Neuronal stem cell (in vitro differentiated cells): ENCODE data around the gene FBP2.

ENCODE experiments used
- DNase-seq: peaks from one replicate; pipeline ENCODE4 v3.0.0-alpha.2; 2013; ENCODE audit warnings: low spot score
- H2AFZ ChIP-seq: one replicate; pipeline ENCODE4 v1.6.1; 2013; ENCODE audit warnings: mild to moderate bottlenecking, low read length, inconsistent platforms
- H2AK5ac ChIP-seq: 2 replicates; pipeline ENCODE4 v1.6.1; 2013; ENCODE audit warnings: low read depth, mild to moderate bottlenecking, inconsistent platforms, low read length, moderate library complexity, mixed read lengths
- H2BK120ac ChIP-seq: 2 replicates; pipeline ENCODE4 v1.6.1; 2013; ENCODE audit warnings: low read depth, mild to moderate bottlenecking, inconsistent platforms, low read length, moderate library complexity, mixed read lengths
- H2BK12ac ChIP-seq: one replicate; pipeline ENCODE4 v1.6.1; 2013; ENCODE audit warnings: low read length, inconsistent platforms
- H2BK15ac ChIP-seq: 2 replicates; pipeline ENCODE4 v1.6.1; 2013; ENCODE audit warnings: mild to moderate bottlenecking, low read length, inconsistent platforms, mixed read lengths
- H2BK5ac ChIP-seq: one replicate; pipeline ENCODE4 v1.6.1; 2013; ENCODE audit warnings: inconsistent platforms, mild to moderate bottlenecking, low read length, moderate library complexity
- H3K14ac ChIP-seq: one replicate; pipeline ENCODE4 v1.6.1; 2013; ENCODE audit warnings: low read length, inconsistent platforms
- H3K18ac ChIP-seq: 2 replicates; pipeline ENCODE4 v1.6.1; 2013; ENCODE audit warnings: low read length, inconsistent platforms
- H3K23ac ChIP-seq: 2 replicates; pipeline ENCODE4 v1.6.1; 2013; ENCODE audit warnings: low read depth, mild to moderate bottlenecking, mixed read lengths, low read length, inconsistent platforms; ENCODE audit not compliant: poor library complexity
- H3K27ac ChIP-seq: replicated peaks from 3 replicates; pipeline ENCODE4 v1.5.1; 2013; ENCODE audit warnings: low read length, inconsistent platforms
- H3K27me3 ChIP-seq, 3 experiments: 2 replicates each; pipeline ENCODE4 v1.6.1; 2013; ENCODE audit warnings: low read length in 3 of 3, mild to moderate bottlenecking in 2 of 3, inconsistent platforms in 1 of 3, low read depth in 1 of 3, mixed read lengths in 1 of 3, moderate library complexity in 1 of 3; ENCODE audit not compliant: control insufficient read depth in 3 of 3, insufficient read depth in 3 of 3
- H3K36me3 ChIP-seq, 2 donors: replicated peaks in 1 of 2; 2 replicates each; pipeline ENCODE4 v1.6.1; 2013; ENCODE audit warnings: low read length in 2 of 2; ENCODE audit not compliant: control insufficient read depth in 2 of 2, insufficient read depth in 2 of 2
- H3K4ac ChIP-seq: 2 replicates; pipeline ENCODE4 v1.6.1; 2013; ENCODE audit warnings: inconsistent platforms, mild to moderate bottlenecking, low read length, moderate library complexity
- H3K4me1 ChIP-seq, 2 donors: 1 replicate in 1 of 2; 2 replicates in 1 of 2; pipeline ENCODE4 v1.6.1; 2013; ENCODE audit warnings: low read length in 2 of 2, low read depth in 1 of 2; ENCODE audit not compliant: control insufficient read depth in 2 of 2, insufficient read depth in 1 of 2
- H3K4me2 ChIP-seq: one replicate; pipeline ENCODE4 v1.6.1; 2013; ENCODE audit warnings: mild to moderate bottlenecking, low read length, inconsistent platforms; ENCODE audit not compliant: insufficient read depth, poor library complexity, severe bottlenecking
- H3K4me3 ChIP-seq, 2 donors: 2 replicates each; pipeline ENCODE4 v1.5.1; 2013; ENCODE audit warnings: low read length in 2 of 2, mild to moderate bottlenecking in 2 of 2, inconsistent platforms in 1 of 2, moderate library complexity in 1 of 2
- H3K79me1 ChIP-seq: one replicate; pipeline ENCODE4 v1.6.1; 2013; ENCODE audit warnings: low read depth, mild to moderate bottlenecking, inconsistent platforms, low read length, moderate library complexity
- H3K9ac ChIP-seq: one replicate; pipeline ENCODE4 v1.6.1; 2013; ENCODE audit warnings: mild to moderate bottlenecking, low read depth, low read length, inconsistent platforms; ENCODE audit not compliant: poor library complexity
- H3K9me3 ChIP-seq, 2 donors: replicated peaks in 1 of 2; 2 replicates each; pipeline versions ENCODE3 to v1.6.1; 2013; ENCODE audit warnings: low read length in 2 of 2, mild to moderate bottlenecking in 2 of 2, inconsistent platforms in 1 of 2, low read depth in 1 of 2, mixed read lengths in 1 of 2, moderate library complexity in 1 of 2; ENCODE audit not compliant: control insufficient read depth in 2 of 2, insufficient read depth in 1 of 2
- H4K8ac ChIP-seq: one replicate; pipeline ENCODE4 v1.6.1; 2013; ENCODE audit warnings: low read depth, mild to moderate bottlenecking, inconsistent platforms, low read length, moderate library complexity
- H4K91ac ChIP-seq: one replicate; pipeline ENCODE4 v1.6.1; 2013; ENCODE audit warnings: low read length, low read depth, mild to moderate bottlenecking, inconsistent platforms; ENCODE audit not compliant: poor library complexity
- WGBS, 2 donors: extraction: QIAGEN DNeasy Blood & Tissue Kit; methylation state at CpG; one replicate each; pipeline ENCODE4 v1.1.7; 2013; ENCODE audit warnings: missing lambda C conversion rate in 2 of 2, mixed read lengths in 1 of 2; ENCODE audit not compliant: insufficient read length in 2 of 2, insufficient replicate concordance in 1 of 2; ENCODE audit errors: extremely low coverage in 2 of 2; 5-methylcytosine and 5-hydroxymethylcytosine counted together

The FBP2 gene

DNA sequence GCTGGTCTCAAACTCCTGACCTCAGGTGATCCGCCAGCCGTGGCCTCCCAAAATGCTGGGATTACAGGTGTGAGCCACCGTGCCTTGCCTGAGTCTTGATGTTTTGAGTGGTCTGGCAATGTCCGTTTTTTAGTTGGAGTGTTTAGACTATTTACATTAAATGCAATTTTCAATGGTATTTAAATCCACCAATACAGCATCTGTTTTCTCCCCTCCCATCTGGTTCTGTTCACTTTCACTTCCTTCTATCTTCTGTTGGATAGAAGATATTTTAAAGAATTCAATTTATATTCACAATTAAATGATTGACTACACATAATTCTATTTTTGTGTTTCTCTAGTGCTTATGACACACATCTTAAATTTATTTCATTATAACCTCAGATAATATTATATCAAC, 64.7 kb downstream of the FBP2 start:
- no peaks in the 10 kb centered on the region for H3K4me1 ChIP-seq
- H2BK120ac ChIP-seq = no peak overlapping the region
- H2BK5ac ChIP-seq = no peak overlapping the region
- H3K27ac ChIP-seq = no peak overlapping the region
- H3K27me3 ChIP-seq = no peaks in the 10 kb centered on the region
- no peaks in the 10 kb centered on the region for H3K36me3 ChIP-seq
- no peak for DNase-seq
- H3K18ac ChIP-seq = no peak overlapping the region
- H2AFZ ChIP-seq = no peak overlapping the region
- no peak overlapping the region for H2BK12ac ChIP-seq
- no peak overlapping the region for H3K4me3 ChIP-seq
- no peaks in the 10 kb centered on the region for H3K9me3 ChIP-seq
- H4K91ac ChIP-seq = no peak overlapping the region
- H3K23ac ChIP-seq = no peak overlapping the region
- no peak overlapping the region for H3K9ac ChIP-seq
- H3K4me2 ChIP-seq = no peak overlapping the region
- no CpG with 5 or more reads among the region's 4 CpGs for WGBS, 2 donors
- no peak overlapping the region for H3K14ac ChIP-seq
- H3K4ac ChIP-seq = no peak overlapping the region
- H3K79me1 ChIP-seq = no peaks in the 10 kb centered on the region
- H2BK15ac ChIP-seq = no peak overlapping the region
- no peak overlapping the region for H4K8ac ChIP-seq
- H2AK5ac ChIP-seq = no peak overlapping the region

DNA sequence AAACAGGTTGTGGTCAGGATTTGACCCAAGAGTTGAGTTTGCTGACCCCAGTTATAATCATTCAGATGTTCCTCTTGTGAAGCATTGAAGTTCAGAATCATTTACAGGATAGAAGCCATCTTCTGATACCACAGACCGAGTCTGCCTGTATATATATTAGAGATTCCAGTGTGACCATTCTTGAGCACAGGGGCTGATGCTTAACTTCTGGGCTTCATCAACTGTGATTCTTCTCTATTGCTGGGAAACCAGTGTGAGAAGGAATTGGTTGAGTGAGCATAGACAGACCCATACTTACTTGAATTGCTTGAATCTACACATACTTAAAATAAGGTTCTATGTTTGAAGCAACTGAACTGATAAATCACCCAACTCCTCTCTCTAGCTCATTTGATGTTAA, 66.7 kb downstream of the FBP2 start:
- no peaks in the 10 kb centered on the region for H3K79me1 ChIP-seq
- no CpG with 5 or more reads among the region's 1 CpG for WGBS, 2 donors

DNA sequence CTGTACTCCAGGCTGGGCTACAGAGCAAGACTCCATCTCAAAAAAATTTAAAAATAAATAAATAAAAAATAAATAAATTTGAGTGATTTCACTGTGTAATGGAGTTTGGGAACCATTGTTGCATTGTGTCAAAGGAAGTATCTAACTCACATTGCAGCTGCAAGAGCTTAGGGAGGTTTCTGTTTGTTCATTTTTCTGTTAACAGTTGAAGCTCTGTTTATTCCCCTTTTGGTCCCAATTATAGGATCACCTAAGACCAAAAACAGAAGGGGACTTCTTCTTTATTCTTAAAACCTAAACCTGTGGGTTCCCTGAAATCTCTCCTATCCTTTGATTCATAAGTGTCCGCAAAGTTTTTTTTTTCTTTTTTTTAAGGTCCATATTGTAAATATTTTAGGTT, 67.4 kb downstream of the FBP2 start:
- no peaks in the 10 kb centered on the region for H3K4me1 ChIP-seq
- no peak overlapping the region for H4K91ac ChIP-seq
- no peak overlapping the region for H2AFZ ChIP-seq
- no peaks in the 10 kb centered on the region for H3K36me3 ChIP-seq
- no peaks in the 10 kb centered on the region for H3K79me1 ChIP-seq
- no peak overlapping the region for H3K23ac ChIP-seq
- no peaks in the 10 kb centered on the region for H3K27me3 ChIP-seq
- no peak for DNase-seq
- no peaks in the 10 kb centered on the region for H3K9me3 ChIP-seq
- no peak overlapping the region for H3K27ac ChIP-seq
- H3K4me2 ChIP-seq = no peak overlapping the region
- no peak overlapping the region for H2BK5ac ChIP-seq
- H2BK120ac ChIP-seq = no peak overlapping the region
- H3K4me3 ChIP-seq = no peak overlapping the region
- no peak overlapping the region for H3K18ac ChIP-seq
- H2AK5ac ChIP-seq = no peak overlapping the region
- no peak overlapping the region for H2BK15ac ChIP-seq
- no peak overlapping the region for H2BK12ac ChIP-seq
- no peak overlapping the region for H3K14ac ChIP-seq
- H3K9ac ChIP-seq = no peak overlapping the region
- H3K4ac ChIP-seq = no peak overlapping the region
- no CpG with 5 or more reads among the region's 1 CpG for WGBS, 2 donors
- no peak overlapping the region for H4K8ac ChIP-seq

More for the DNA sequence above, 66.7 kb downstream of the FBP2 start:
- H3K4me1 ChIP-seq = no peaks in the 10 kb centered on the region
- DNase-seq = no peak
- H3K4ac ChIP-seq = no peak overlapping the region
- no peak overlapping the region for H2BK15ac ChIP-seq
- H2BK5ac ChIP-seq = no peak overlapping the region
- no peak overlapping the region for H3K27ac ChIP-seq
- H3K4me3 ChIP-seq = no peak overlapping the region
- no peaks in the 10 kb centered on the region for H3K27me3 ChIP-seq
- H2AK5ac ChIP-seq = no peak overlapping the region
- no peak overlapping the region for H4K91ac ChIP-seq
- no peaks in the 10 kb centered on the region for H3K36me3 ChIP-seq
- no peak overlapping the region for H3K18ac ChIP-seq
- H3K9me3 ChIP-seq = no peaks in the 10 kb centered on the region
- H2BK12ac ChIP-seq = no peak overlapping the region
- H3K4me2 ChIP-seq = no peak overlapping the region
- no peak overlapping the region for H2BK120ac ChIP-seq
- no peak overlapping the region for H3K9ac ChIP-seq
- no peak overlapping the region for H3K23ac ChIP-seq
- H3K14ac ChIP-seq = no peak overlapping the region
- no peak overlapping the region for H4K8ac ChIP-seq
- H2AFZ ChIP-seq = no peak overlapping the region

DNA sequence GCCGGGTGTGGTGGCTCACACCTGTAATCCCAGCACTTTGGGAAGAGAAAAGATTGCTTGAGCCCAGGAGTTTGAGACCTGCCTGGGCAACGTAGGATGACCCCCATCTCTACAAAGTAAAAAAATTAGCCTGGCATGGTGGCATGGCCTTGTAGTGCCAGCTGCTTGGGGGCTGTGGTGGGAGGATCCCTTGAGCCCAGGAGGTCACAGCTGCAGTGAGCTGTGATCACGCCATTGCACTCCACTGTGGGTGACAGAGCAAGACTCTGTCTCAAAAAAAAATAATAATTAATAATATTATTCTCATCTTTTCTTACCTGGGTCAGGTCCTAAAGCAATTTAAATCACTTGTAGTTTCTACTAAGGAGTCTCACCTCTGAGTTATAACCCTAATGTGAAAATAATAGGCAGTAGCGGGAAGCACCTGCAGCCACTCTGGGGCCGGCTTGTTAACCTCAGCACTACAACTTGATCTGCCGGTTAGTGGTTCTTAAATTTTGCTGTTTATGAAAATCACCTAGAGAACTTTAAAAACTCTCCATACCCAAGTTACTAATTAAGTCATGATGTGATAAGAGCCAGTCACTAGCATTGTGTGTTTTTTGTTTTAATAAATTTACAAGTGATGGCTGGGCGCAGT, 68.1 kb downstream of the FBP2 start:
- no peak overlapping the region for H2BK5ac ChIP-seq
- no peak overlapping the region for H2AK5ac ChIP-seq
- H3K27ac ChIP-seq = no peak overlapping the region
- no peak for DNase-seq
- no peak overlapping the region for H3K4ac ChIP-seq
- no peak overlapping the region for H2BK120ac ChIP-seq
- H3K18ac ChIP-seq = no peak overlapping the region
- H3K79me1 ChIP-seq = no peaks in the 10 kb centered on the region
- no peak overlapping the region for H3K23ac ChIP-seq
- no CpG with 5 or more reads among the region's 7 CpGs for WGBS, 2 donors
- H2BK12ac ChIP-seq = no peak overlapping the region
- H3K4me2 ChIP-seq = no peak overlapping the region
- no peaks in the 10 kb centered on the region for H3K36me3 ChIP-seq
- H3K4me3 ChIP-seq = no peak overlapping the region
- no peak overlapping the region for H4K8ac ChIP-seq
- H3K14ac ChIP-seq = no peak overlapping the region
- no peak overlapping the region for H3K9ac ChIP-seq
- no peaks in the 10 kb centered on the region for H3K9me3 ChIP-seq
- H3K27me3 ChIP-seq = no peaks in the 10 kb centered on the region
- no peak overlapping the region for H4K91ac ChIP-seq
- H3K4me1 ChIP-seq = no peaks in the 10 kb centered on the region
- no peak overlapping the region for H2AFZ ChIP-seq
- no peak overlapping the region for H2BK15ac ChIP-seq
